GM12864 (cell line): ENCODE data around the gene CADM1.

Experiments used
- DNase-seq: peaks from one replicate; pipeline ENCODE4 v3.0.0-alpha.2; 2011; ENCODE audit warnings: low read depth
- H3K4me3 ChIP-seq: 2 replicates; pipeline ENCODE4 v1.5.1; 2011; ENCODE audit warnings: mild to moderate bottlenecking, low read depth, low read length, control low read depth
- TF ChIP-seq, protein P1 (sequence below): IDR thresholded peaks from 2 replicates; pipeline ENCODE4 v1.5.1; 2011; ENCODE audit warnings: low read depth, mild to moderate bottlenecking, moderate library complexity, low read length, control low read depth, inconsistent platforms; ENCODE audit errors: missing control alignments

The CADM1 gene

DNA sequence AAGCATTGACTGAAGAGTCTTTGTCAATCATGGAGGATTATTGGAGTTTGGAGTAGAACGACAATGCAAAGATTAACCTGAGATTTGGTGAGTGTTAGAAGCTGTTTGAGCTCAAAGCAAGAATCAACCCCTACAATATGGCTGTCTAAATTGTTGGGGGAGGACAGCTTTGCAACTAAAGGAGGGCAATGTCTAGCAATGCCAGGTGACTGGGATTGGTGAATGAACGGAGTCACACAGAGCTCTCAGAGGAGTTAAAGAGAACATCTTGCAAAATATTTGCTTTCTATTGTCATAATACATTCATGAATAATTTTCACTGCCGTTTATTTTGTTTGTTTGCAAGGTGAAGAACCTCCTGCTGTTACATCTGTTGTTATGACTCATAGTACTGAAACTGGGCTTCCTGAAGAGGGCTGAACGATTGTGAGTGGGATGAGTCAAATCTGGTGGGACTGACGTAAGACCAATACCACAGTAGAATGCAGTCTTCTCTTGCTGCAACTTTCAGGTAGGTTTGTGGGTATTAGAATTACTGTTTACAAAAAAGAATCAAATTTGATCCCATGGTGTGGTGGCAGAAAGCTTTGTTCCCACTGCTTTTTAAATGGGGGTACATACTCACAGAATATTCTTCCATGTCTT lies 281.9 kb downstream of the CADM1 start:
- H3K4me3 ChIP-seq, result peak overlapping the region; percentile 28
- TF ChIP-seq, protein P1, sequence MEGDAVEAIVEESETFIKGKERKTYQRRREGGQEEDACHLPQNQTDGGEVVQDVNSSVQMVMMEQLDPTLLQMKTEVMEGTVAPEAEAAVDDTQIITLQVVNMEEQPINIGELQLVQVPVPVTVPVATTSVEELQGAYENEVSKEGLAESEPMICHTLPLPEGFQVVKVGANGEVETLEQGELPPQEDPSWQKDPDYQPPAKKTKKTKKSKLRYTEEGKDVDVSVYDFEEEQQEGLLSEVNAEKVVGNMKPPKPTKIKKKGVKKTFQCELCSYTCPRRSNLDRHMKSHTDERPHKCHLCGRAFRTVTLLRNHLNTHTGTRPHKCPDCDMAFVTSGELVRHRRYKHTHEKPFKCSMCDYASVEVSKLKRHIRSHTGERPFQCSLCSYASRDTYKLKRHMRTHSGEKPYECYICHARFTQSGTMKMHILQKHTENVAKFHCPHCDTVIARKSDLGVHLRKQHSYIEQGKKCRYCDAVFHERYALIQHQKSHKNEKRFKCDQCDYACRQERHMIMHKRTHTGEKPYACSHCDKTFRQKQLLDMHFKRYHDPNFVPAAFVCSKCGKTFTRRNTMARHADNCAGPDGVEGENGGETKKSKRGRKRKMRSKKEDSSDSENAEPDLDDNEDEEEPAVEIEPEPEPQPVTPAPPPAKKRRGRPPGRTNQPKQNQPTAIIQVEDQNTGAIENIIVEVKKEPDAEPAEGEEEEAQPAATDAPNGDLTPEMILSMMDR, result no peak
- DNase-seq, result peak; percentile 96

- H3K4me3 ChIP-seq, result peak overlapping the region; percentile 28
Observed at GRCh38 chr11:115221461-115222069, 282.6 kb downstream of the CADM1 start.

GRCh38 chr11:115220911-115221310 lies 283.3 kb downstream of the CADM1 start:
- no peak for DNase-seq
- H3K4me3 ChIP-seq, result no peak overlapping the region
- TF ChIP-seq, protein P1, result no peak

More at GRCh38 chr11:115221461-115222069, 282.6 kb downstream of the CADM1 start:
- peak; percentile 59 for DNase-seq
- TF ChIP-seq, protein P1, result no peak

- TF ChIP-seq, protein P1, result no peak
- DNase-seq, result no peak
- H3K4me3 ChIP-seq, result no peak overlapping the region
Observed at GRCh38 chr11:115220423-115220822, 283.8 kb downstream of the CADM1 start.

DNA sequence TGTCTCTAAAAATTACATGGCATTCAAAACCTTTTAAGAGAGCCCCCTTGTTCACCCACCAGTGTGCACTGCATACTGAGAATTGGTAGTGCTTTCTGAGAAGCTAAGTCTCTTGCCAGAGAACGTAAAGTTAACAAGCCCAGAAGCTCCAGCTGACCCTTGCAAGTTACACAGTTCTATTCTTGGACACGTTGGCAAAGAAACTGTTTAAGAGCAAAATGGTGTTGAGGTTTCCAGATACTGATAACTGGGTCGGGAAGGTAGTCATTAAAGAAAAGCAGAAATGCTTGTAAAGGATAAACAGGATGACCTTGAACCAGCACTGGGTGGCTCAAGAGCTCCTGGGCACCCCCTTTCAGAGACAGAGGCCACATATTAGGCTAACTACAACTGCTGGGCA lies 284.8 kb downstream of the CADM1 start:
- H3K4me3 ChIP-seq, result no peak overlapping the region
- TF ChIP-seq, protein P1, result no peak
- DNase-seq, result no peak

GRCh38 chr11:115217726-115218311 lies 286.4 kb downstream of the CADM1 start:
- H3K4me3 ChIP-seq, result no peak overlapping the region
- TF ChIP-seq, protein P1, result no peak
- DNase-seq, result no peak
